HEK293T (cell line): ENCODE results near the gene ZNF560.

Source experiments
- ARNT ChIP-seq: fragments of 450-650 bp; IDR thresholded peaks from 2 replicates; pipeline ENCODE4 v1.6.1; 2017; ENCODE audit warnings: mild to moderate bottlenecking
- BHLHE40 ChIP-seq: fragments of 450-650 bp; IDR thresholded peaks from 2 replicates; pipeline ENCODE4 v1.6.1; 2016; ENCODE audit warnings: mild to moderate bottlenecking, moderate library complexity, borderline replicate concordance
- CTBP1 ChIP-seq: fragments of 450-650 bp; IDR thresholded peaks from 2 replicates; pipeline ENCODE4 v1.6.1; 2016; ENCODE audit warnings: borderline replicate concordance
- ELF4 ChIP-seq: fragments of 450-650 bp; IDR thresholded peaks from 2 replicates; pipeline ENCODE4 v1.6.1; 2017; ENCODE audit warnings: antibody characterized with exemption
- FOXK2 ChIP-seq: fragments of 450-650 bp; IDR thresholded peaks from 2 replicates; pipeline ENCODE4 v1.6.1; 2016; ENCODE audit warnings: mild to moderate bottlenecking
- FOXM1 ChIP-seq: fragments of 450-650 bp; IDR thresholded peaks from 2 replicates; pipeline ENCODE4 v1.6.1; 2017; ENCODE audit warnings: mild to moderate bottlenecking, borderline replicate concordance
- HDGF ChIP-seq: fragments of 450-650 bp; IDR thresholded peaks from 2 replicates; pipeline ENCODE4 v1.6.1; 2017; ENCODE audit warnings: antibody characterized with exemption, borderline replicate concordance
- NFRKB ChIP-seq: fragments of 450-650 bp; IDR thresholded peaks from 2 replicates; pipeline ENCODE4 v1.6.1; 2016; ENCODE audit warnings: mild to moderate bottlenecking, moderate library complexity
- ZNF384 ChIP-seq: fragments of 450-650 bp; IDR thresholded peaks from 2 replicates; pipeline ENCODE4 v1.6.1; 2016

GRCh38 chr19:9531933-9532332, 33.5 kb upstream of the ZNF560 start:
- TF ChIP-seq NFRKB (no peak), HDGF (no peak), ELF4 (no peak), ZNF384 (no peak), BHLHE40 (no peak), FOXK2 (no peak), FOXM1 (no peak), CTBP1 (no peak), ARNT (no peak)
